GM12892 (cell line): ENCODE results near the gene ATXN2.

Experiments used
- POLR2A ChIP-seq: IDR thresholded peaks from 2 replicates; pipeline ENCODE4 v1.6.1; 2011; ENCODE audit warnings: low read depth, low read length, control low read depth
- TAF1 ChIP-seq: IDR thresholded peaks from 2 replicates; pipeline ENCODE4 v1.6.1; 2011; ENCODE audit warnings: low read depth, mild to moderate bottlenecking, control low read depth, low read length, borderline replicate concordance

- TF ChIP-seq TAF1, result no peak
- TF ChIP-seq POLR2A, result no peak
These were observed 184.3 kb downstream of the ATXN2 start for GRCh38 chr12:111414711-111415252.
